Activated CD4-positive, alpha-beta T cell treated with anti-CD3 and anti-CD28 coated beads, Interleukin-2, amount 50 U/mL, for 1 hour (primary cell): ENCODE measurements around the gene PTPN9.
"Not testable (repeated sequence)": the region's sequence is repeated elsewhere in the genome, so short reads cannot be mapped to it uniquely, and the experiment has no call there.

Source experiments
- DNase-seq: peaks from one replicate; pipeline ENCODE4 v3.0.0-alpha.2; 2020

Gene PTPN9

GRCh38 chr15:75525756-75526155, 53.4 kb downstream of the PTPN9 start:
- not testable (repeated sequence) for DNase-seq

GRCh38 chr15:75523011-75523410, 56.1 kb downstream of the PTPN9 start:
- no peak for DNase-seq

GRCh38 chr15:75517233-75517632, 61.9 kb downstream of the PTPN9 start:
- DNase-seq: no peak

- peak; percentile 2 for DNase-seq
Measured at GRCh38 chr15:75508840-75509532, 70.1 kb downstream of the PTPN9 start.

DNA sequence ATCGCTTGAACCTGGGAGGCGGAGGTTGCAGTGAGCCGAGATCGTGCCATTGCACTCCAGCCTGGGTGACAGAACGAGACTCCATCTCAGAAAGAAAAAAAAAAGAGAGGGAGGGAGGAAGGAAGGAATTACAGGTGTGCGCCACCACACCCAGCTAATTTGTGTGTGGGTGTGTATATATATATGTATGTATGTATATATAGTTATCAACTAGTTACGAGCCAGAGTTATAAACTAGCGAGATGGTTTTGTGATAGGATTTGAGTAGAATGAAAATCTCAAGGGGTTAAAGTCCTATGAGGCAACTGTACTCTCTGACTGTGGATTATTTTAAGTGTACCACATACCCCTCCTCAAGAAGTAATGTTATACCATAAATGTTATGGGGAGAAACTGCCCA, 76.8 kb downstream of the PTPN9 start:
- no peak for DNase-seq

GRCh38 chr15:75493732-75494131, 85.4 kb downstream of the PTPN9 start:
- DNase-seq: no peak

DNA sequence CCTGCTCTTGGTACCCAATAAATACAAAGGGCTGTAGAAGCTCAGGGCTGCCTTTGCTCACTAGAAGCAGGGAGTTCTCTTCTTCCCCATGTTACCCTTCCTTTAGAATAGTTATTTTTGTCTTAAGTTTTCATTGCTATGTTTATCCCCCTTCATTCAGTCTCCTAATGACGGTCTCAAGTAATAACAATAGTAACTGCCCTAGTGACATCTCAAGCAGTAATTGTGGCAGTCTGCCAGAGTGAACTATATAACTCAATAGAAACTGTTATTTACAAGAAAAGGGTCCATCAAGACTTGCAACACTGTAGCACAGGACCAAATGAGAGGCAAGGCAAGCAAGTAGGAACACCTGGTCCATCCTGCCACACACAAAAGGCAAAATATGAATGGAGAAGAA, 95.2 kb downstream of the PTPN9 start:
- no peak for DNase-seq

DNA sequence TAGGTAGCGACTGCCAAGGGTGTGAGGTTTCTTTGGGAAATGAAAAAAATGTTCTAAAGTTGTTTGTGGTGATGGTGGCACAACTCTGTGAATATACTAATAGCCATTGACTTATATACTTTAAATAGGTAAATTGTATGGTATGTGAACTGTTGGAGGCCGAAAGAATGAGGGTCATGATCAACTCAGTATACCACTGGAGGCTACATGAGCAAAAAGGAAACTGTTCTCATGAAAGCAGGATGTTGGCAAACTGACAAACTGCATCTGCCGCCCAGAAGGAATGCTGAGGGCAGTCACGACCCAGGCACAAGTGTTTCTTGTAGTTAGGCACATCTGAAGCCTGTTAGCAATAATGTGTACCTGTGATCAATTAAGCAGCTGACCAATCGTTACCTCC, 95.6 kb downstream of the PTPN9 start:
- not testable (repeated sequence) for DNase-seq

DNA sequence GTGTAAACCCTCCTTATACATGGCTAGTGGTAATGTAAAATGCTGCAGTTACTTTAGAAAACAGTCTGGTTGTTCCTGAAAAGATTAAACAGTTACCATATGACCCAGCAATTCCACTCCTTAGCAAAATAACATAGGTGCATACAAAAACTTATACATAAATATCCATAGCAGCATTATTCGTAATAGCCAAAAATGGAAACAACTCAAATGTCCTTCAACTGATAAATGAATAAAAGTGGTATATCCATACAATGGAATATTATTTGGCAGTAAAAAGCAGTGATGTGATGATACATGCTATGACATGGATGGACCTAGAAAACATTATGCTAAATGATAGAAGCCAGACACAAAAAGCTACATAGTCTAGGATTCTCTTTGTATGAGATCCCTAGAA, 96.0 kb downstream of the PTPN9 start:
- no peak for DNase-seq

DNA sequence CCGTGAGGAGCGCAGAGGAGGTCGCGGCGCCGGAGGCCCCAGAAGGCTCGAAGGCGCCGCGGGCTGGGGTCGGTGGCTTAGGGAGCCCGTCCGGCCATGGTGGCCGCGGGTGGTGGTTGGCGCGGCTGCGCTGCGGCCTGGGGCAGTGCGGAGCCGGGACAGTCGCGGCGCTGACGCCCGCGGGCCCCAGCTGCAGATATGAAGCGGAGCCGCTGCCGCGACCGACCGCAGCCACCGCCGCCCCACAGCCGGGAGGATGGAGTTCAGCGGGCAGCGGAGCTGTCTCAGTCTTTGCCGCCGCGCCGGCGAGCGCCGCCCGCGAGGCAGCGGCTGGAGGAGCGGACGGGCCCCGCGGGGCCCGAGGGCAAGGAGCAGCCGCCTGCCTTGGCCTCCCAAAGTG, 98.7 kb downstream of the PTPN9 start:
- DNase-seq: not testable (repeated sequence)

GRCh38 chr15:75479670-75480069, 99.4 kb downstream of the PTPN9 start:
- DNase-seq: no peak

- DNase-seq: not testable (repeated sequence)
Measured at GRCh38 chr15:75477094-75477493, 102.0 kb downstream of the PTPN9 start.

DNA sequence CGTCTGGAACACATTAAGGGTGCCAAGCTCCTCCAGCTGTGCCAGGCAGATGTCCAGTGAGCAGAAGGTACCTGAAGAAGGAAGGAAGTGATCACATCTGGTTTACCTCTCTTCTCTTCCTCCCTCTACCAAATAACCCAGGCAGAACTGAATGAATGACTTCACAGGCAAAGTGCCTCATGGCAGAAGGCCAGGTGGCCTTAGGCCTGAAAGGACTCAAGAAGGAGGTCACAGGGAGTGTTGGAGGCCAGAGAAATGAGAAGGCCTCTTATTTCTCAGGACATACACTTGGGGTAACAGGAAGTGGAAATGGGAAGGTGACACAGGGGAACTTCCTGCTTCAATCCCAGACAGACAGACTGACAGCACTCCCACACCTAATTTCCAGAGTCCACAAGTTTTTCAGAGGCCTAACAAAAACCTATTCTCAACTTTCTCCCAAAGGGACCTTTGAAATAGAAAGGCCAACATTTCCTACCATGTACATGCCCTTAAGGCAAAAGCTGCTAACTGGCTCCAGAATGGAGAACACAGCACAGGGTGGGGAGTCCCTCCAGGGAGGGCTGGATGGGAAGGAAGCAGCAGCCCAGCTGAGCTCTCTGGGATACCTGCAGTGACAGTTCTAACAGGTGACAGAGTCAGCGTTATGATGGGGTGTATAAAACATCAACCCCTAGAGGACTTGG, 110.1 kb downstream of the PTPN9 start:
- DNase-seq: no peak

GRCh38 chr15:75460646-75461045, 118.5 kb downstream of the PTPN9 start:
- no peak for DNase-seq

GRCh38 chr15:75459581-75459980, 119.5 kb downstream of the PTPN9 start:
- no peak for DNase-seq

DNA sequence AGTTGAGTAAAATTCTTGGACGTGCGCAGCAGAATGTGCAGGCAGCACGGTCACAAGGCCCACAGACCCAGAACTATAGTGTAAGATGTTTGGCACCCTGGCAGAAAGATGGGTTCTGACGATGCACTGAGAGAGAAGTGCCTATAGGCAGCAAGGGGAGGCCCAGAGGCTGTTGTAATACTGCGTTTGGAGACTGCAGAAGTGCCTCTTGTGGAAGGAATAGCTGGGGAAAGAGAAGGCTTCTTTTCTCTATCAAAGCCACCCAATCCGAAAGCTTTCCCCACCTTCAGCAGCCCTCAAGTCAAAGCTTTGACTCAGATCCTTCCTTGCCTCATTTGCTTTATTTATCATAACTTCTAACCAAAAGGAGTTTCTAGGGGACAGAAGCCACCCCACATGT, 122.4 kb downstream of the PTPN9 start:
- DNase-seq: no peak

DNA sequence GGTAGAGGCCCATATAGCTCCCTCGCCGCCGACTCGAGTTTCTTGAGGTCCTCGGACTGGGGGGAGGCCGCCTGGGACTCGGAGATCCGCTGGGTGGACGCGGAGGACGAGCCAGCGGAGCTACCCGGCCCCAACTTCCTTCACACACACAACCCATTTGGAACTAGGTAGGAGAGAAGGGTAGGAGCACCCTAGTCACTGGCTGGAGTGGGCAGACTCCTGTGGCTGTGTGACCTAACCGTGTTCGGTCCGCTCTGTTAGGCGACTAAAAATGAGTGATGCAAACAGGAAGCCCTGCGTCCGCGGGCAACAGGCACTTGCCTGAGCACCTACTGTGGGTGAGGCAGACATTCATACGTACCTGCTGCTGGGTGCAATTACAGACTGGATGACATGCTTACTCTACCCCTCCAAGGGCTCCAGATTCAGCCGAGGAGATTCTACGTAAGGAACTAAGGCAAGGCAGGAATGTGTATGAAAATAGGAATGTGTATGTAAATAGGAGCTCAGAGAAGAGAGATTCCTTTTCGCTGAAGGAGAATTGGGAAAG, 123.1 kb downstream of the PTPN9 start:
- peak; percentile 38 for DNase-seq

DNA sequence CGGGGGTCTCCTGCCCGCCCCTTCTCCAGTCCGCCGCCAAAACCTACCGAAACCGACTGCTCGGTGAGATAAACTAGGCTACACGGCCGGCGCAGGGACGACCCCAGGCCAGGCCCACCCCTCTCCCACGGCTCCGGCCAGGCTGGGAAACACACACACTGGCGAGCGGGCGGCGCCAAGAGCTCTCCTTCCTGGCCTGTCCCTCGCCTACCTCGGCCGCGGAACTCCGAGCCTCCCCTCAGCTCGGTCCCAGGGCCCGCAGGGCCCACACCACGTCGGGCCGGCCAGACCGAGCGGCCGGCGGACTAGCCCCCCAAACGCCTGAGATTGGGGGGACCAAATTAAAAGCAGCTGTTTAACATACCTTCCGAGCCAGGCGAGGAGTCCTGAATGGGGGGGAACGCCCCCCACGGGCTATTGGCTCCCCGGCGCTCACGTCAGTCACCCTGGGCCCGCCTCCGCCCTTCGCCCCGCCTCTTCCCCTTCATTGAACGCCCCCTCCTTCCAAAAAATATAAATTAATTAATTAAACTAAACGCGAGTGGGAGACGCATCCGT, 123.6 kb downstream of the PTPN9 start:
- DNase-seq: peak; percentile 88

DNA sequence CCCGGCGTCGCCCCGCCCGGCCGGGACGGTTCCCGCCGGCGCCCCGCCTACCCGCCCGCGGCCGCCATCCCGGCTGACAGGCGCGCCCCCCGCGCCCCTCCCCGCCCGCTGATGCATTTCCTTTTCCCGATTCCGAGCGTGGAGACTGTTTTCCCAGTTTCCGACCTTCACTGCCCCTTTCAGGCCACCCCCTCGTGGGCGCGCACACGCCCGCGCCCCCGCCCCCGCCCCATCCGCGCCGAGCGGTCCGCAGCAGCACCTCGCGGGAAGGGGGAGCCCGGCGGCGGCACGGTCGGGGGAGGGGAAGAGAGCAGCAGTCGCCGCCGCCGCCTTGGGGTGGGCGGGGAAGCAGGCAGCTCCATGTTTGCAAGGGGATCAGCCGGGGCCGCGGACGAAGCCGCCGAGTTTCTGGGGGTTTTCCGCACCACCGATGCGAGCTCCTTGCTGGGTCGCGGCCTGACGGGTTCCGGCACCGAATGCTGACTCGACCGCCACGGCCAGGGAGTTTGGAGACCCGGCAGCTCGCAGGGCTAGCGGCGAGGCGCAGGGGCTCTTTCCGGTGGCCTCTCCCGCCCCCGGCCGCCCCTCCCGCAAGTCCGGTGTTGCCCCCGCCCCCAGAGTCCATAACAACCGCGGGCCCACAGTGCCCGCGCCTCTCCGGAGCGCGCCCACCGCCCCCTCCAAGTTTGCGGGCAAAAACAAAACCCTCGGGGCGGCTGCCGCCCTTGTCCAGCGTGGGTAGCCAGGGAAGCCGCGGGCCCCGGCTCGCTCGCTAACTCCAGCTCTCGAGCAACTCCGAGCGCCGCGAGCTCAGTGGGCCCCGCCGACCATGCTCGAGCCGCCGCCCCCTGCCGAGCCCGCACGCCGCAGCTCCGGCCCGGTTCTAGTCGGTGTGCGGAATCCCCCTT, 124.4 kb downstream of the PTPN9 start:
- DNase-seq: peak; percentile 82

- DNase-seq: peak; percentile 94
Measured at GRCh38 chr15:75453703-75454470, 125.2 kb downstream of the PTPN9 start.

DNA sequence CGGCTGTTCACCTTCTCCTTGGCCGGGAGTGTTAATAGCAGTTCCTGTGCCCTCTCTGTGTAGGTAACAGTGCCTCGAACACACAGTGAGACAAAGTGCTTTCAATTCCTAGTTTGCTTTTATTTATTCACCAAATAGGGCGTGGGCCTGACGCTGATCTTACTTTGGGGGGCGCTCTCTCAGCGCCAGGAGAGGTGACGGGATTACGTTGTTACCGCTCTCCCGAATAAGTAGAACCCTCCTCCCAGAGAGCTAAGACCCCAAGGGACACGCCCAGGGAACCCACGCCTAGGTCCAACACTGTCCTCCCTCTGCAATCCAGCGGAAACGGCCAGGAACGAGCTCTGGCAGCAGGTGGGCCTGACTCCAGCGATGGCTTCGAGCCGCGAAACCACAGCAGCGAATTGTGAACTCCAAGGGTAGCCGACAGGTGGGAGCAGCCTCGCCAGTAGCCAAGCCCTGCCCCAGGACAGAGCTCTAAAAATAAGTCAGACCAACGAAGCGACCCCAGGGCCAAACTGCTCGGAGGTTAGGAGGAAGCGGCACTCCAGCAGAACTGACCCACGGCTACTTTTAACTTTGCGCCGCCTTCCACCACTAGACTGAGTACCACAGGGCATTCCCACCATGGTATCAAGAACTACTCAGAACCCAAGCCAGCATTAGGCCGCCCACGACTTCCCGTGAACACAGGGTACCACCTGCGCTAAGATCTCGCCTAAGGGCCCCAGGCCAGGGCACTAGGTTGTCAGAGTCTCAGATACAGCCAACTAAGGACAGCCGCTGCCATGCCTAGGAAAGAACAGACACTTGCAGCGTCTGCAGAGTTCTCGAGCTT, 126.0 kb downstream of the PTPN9 start:
- DNase-seq: peak; percentile 30
